Measurements from ENCODE around the gene ERC1.

Gene ERC1

GRCh38 chr12:1007994-1008393, 17.0 kb downstream of the ERC1 start:
- Histone ChIP-seq H3K4me3 (ENCODE audit: low read length) (no peak overlapping the region), H3K27me3 (ENCODE audit: control insufficient read depth, insufficient read depth, low read length) (no peaks in the 10 kb centered on the region), H3K9ac (ENCODE audit: low read length) (no peak overlapping the region), H3K36me3 (ENCODE audit: control insufficient read depth, insufficient read depth, low read length) (no peaks in the 10 kb centered on the region), H3K9me3 (ENCODE audit: control insufficient read depth, low read length) (no peaks in the 10 kb centered on the region), H3K4me1 (ENCODE audit: control insufficient read depth, insufficient read depth, low read length) (no peaks in the 10 kb centered on the region)

DNA sequence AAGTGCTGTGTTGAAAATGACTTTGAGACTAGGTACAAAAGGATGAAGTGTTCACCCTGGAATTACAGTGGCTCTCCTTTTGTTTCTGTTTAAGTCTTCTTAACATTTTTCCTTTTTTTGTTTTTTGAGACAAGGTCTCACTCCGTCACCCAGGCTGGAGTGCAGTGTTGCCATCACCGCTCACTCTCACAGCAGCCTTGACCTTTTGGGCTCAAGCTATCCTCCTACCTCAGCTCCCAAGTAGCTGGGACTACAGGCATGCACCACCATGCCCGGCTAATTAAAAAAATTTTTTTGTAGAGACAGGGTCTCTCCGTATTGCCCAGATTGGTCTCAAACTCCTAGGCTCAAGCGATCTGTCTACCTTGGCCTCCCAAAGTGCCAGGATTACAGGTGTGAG, 20.1 kb downstream of the ERC1 start:
- Histone ChIP-seq H3K27me3 (ENCODE audit: control insufficient read depth, insufficient read depth, low read length) (no peaks in the 10 kb centered on the region), H3K36me3 (ENCODE audit: control insufficient read depth, insufficient read depth, low read length) (no peaks in the 10 kb centered on the region), H3K9ac (ENCODE audit: low read length) (no peak overlapping the region), H3K4me3 (ENCODE audit: low read length) (no peak overlapping the region), H3K4me1 (ENCODE audit: control insufficient read depth, insufficient read depth, low read length) (no peaks in the 10 kb centered on the region), H3K9me3 (ENCODE audit: control insufficient read depth, low read length) (no peaks in the 10 kb centered on the region)

DNA sequence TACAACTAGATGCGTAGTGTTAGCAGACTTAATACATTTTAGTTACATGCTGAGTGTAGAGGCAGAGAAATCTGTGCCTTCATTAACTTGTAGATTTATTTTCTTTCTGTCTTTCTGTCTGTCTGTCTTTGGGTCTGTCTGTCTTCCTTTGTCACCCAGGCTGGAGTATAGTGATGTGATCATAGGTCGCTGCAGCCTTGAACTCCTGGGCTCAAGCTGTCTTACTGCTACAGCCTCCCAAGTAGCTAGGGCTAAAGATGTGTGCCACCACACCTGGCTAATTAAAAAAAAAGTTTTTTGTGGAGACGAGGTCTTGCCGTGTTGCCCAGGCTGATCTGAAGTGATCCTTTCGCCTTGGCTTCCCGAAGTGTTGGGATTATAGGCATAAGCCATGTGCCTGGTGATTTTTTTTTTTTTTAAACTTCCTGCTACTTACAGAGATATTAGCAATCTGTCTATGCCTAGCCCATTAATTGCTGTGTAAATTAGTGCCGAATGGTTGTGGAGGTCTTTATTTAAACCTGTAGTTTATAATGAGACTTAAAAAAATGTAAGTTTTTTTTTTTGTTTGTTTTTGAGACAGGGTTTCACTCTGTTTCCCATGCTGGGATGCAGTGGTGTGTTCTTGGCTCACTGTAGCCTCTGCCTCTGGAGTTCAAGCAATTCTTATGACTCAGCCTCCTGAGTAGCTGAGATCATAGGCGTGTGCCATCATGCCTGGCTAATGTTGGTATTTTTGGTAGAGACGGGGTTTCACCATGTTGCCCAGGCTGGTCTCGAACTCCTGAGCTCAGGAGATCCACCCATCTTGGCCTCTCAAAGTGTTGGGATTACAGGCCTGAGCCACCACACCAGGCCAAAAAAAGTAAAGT, 22.8 kb downstream of the ERC1 start:
- Histone ChIP-seq H3K27me3 (ENCODE audit: control insufficient read depth, insufficient read depth, low read length) (no peaks in the 10 kb centered on the region), H3K36me3 (ENCODE audit: control insufficient read depth, insufficient read depth, low read length) (no peaks in the 10 kb centered on the region), H3K9me3 (ENCODE audit: control insufficient read depth, low read length) (no peaks in the 10 kb centered on the region), H3K4me1 (ENCODE audit: control insufficient read depth, insufficient read depth, low read length) (no peaks in the 10 kb centered on the region), H3K9ac (ENCODE audit: low read length) (no peak overlapping the region), H3K4me3 (ENCODE audit: low read length) (no peak overlapping the region)

DNA sequence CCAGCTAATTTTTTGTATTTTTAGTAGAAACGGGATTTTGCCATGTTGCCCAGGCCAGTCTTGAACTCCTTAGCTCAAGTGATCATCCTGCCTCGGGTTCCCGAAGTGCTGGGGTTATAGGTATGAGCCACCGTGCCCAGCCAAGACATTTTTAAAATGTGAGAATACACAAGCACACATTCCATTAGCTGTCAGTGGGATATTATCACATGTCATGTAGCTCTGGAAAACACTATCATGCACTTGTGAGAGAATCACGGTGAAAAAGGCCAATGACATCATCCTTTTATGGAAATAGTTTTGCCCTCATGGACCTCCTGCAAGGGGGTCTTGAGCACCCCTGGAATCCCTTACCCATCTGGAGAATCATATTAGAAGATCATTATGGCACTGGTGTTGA, 28.3 kb downstream of the ERC1 start:
- Histone ChIP-seq H3K9ac (ENCODE audit: low read length) (no peak overlapping the region), H3K27me3 (ENCODE audit: control insufficient read depth, insufficient read depth, low read length) (no peaks in the 10 kb centered on the region), H3K36me3 (ENCODE audit: control insufficient read depth, insufficient read depth, low read length) (no peaks in the 10 kb centered on the region), H3K4me1 (ENCODE audit: control insufficient read depth, insufficient read depth, low read length) (no peaks in the 10 kb centered on the region), H3K9me3 (ENCODE audit: control insufficient read depth, low read length) (no peaks in the 10 kb centered on the region), H3K4me3 (ENCODE audit: low read length) (no peak overlapping the region)

- H3K9me3 ChIP-seq (ENCODE audit: control insufficient read depth, low read length) = no peaks in the 10 kb centered on the region
- H3K36me3 ChIP-seq (ENCODE audit: control insufficient read depth, insufficient read depth, low read length) = no peaks in the 10 kb centered on the region
- no peak overlapping the region for H3K4me3 ChIP-seq (ENCODE audit: low read length)
- H3K27me3 ChIP-seq (ENCODE audit: control insufficient read depth, insufficient read depth, low read length) = no peaks in the 10 kb centered on the region
- H3K9ac ChIP-seq (ENCODE audit: low read length) = no peak overlapping the region
- H3K4me1 ChIP-seq (ENCODE audit: control insufficient read depth, insufficient read depth, low read length) = no peaks in the 10 kb centered on the region
Measured at GRCh38 chr12:1020389-1020788, 29.4 kb downstream of the ERC1 start.

GRCh38 chr12:1022032-1022970, 31.3 kb downstream of the ERC1 start:
- Histone ChIP-seq H3K4me1 (ENCODE audit: control insufficient read depth, insufficient read depth, low read length) (no peaks in the 10 kb centered on the region), H3K36me3 (ENCODE audit: control insufficient read depth, insufficient read depth, low read length) (no peaks in the 10 kb centered on the region), H3K9ac (ENCODE audit: low read length) (no peak overlapping the region), H3K27me3 (ENCODE audit: control insufficient read depth, insufficient read depth, low read length) (no peaks in the 10 kb centered on the region), H3K9me3 (ENCODE audit: control insufficient read depth, low read length) (no peaks in the 10 kb centered on the region), H3K4me3 (ENCODE audit: low read length) (no peak overlapping the region)

DNA sequence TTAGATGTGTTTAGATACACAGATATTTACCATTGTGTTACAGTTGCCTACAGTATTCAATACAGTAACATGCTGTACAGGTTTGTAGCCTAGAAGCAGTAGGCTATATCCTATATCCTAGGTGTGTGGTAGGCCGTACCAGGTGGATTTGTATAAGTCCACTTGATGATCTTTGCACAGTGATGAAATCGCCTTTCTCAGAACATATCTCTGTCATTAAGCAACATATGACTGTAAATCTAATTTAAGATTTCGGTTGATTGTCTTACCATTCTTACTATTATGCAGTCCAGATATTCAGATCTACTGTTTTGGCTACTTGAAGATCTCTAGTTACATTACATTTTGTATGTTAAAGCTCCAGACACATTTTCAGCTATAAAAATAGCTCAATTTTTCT, 39.8 kb downstream of the ERC1 start:
- no peaks in the 10 kb centered on the region for H3K27me3 ChIP-seq (ENCODE audit: control insufficient read depth, insufficient read depth, low read length)
- H3K9ac ChIP-seq (ENCODE audit: low read length) = no peak overlapping the region
- no peaks in the 10 kb centered on the region for H3K4me1 ChIP-seq (ENCODE audit: control insufficient read depth, insufficient read depth, low read length)
- peaks cover 5% of the 10 kb centered on the region for H3K36me3 ChIP-seq (ENCODE audit: control insufficient read depth, insufficient read depth, low read length)
- H3K4me3 ChIP-seq (ENCODE audit: low read length) = no peak overlapping the region
- H3K9me3 ChIP-seq (ENCODE audit: control insufficient read depth, low read length) = no peaks in the 10 kb centered on the region

DNA sequence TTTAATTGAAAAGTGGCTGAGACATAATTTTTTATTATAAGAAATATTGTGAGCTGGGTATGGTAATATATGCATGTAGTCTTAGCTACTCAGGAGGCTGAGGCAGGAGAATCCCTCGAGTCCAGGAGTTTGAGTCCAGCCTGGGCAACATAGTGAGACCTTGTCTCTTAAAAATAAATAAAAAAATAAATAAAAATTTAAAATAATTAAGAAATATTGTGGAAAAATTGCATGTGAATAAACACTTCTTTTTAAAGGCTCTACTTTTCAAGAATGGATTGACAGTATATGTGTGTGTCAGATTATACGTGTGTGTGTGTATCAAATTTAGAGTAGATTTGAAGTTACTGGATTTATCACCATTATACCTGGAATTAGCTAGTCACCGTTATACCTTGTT, 43.2 kb downstream of the ERC1 start:
- Histone ChIP-seq H3K4me3 (ENCODE audit: low read length) (no peak overlapping the region), H3K9ac (ENCODE audit: low read length) (no peak overlapping the region), H3K36me3 (ENCODE audit: control insufficient read depth, insufficient read depth, low read length) (no peaks in the 10 kb centered on the region), H3K4me1 (ENCODE audit: control insufficient read depth, insufficient read depth, low read length) (no peaks in the 10 kb centered on the region), H3K9me3 (ENCODE audit: control insufficient read depth, low read length) (no peaks in the 10 kb centered on the region), H3K27me3 (ENCODE audit: control insufficient read depth, insufficient read depth, low read length) (no peaks in the 10 kb centered on the region)

DNA sequence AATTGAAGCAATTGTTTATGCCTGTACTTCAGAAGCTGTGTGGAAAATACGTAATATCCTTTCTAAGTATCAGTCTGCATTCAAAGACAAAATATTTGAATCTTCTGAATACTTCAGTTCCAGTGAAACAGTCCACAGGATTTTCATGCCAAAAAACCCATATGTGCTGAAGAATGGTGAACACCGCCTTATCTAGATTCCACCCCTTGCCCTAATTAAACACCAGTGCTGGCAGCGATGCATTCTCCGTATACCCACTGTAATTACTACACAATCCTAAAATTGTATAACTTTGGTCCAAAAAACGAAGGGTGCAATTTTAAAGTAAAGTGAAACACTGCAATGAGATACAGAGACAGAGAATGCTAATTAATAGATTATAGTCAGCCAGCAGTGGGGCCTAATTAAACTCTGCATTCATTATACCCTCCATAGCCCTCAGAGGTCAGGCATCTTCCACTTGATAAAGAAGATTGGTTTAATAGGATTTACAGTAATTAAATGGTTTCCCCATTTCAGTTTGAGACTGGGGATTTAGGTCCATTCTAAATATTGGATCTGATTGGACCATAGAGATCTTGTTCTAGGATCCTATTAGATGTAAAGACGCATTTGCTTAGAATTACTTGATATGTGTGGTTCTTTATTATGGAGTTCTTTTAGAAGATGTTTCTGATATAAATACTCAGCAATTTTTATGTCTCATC, 43.9 kb downstream of the ERC1 start:
- H3K9ac ChIP-seq (ENCODE audit: low read length) = no peak overlapping the region

DNA sequence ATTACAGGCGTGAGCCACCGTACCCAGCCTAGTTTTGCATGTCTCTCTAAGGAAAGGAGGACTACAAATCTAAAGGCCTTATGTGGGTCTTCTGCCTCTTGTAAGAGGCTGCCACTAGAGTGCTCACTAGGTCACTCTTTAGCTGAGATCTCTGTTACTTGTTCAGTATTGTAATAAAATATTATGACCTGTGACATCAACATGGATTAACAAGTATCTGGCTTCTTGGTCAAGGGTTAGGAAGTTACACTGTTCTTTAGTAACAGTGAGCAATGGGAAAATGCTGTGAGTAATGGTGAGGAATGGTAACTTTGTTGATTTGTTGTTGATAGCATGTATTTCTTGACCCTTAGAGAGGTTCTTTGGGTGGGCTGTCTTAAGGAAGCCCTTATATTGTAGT, 50.5 kb downstream of the ERC1 start:
- H3K36me3 ChIP-seq (ENCODE audit: control insufficient read depth, insufficient read depth, low read length) = no peaks in the 10 kb centered on the region
- no peak overlapping the region for H3K9ac ChIP-seq (ENCODE audit: low read length)
- no peaks in the 10 kb centered on the region for H3K4me1 ChIP-seq (ENCODE audit: control insufficient read depth, insufficient read depth, low read length)
- H3K9me3 ChIP-seq (ENCODE audit: control insufficient read depth, low read length) = no peaks in the 10 kb centered on the region
- no peaks in the 10 kb centered on the region for H3K27me3 ChIP-seq (ENCODE audit: control insufficient read depth, insufficient read depth, low read length)
- no peak overlapping the region for H3K4me3 ChIP-seq (ENCODE audit: low read length)

More for the DNA sequence above, 43.9 kb downstream of the ERC1 start:
- Histone ChIP-seq H3K9me3 (ENCODE audit: control insufficient read depth, low read length) (no peaks in the 10 kb centered on the region), H3K36me3 (ENCODE audit: control insufficient read depth, insufficient read depth, low read length) (no peaks in the 10 kb centered on the region), H3K4me1 (ENCODE audit: control insufficient read depth, insufficient read depth, low read length) (no peaks in the 10 kb centered on the region), H3K27me3 (ENCODE audit: control insufficient read depth, insufficient read depth, low read length) (no peaks in the 10 kb centered on the region), H3K4me3 (ENCODE audit: low read length) (no peak overlapping the region)

- Histone ChIP-seq H3K9me3 (ENCODE audit: control insufficient read depth, low read length) (no peaks in the 10 kb centered on the region), H3K4me1 (ENCODE audit: control insufficient read depth, insufficient read depth, low read length) (no peaks in the 10 kb centered on the region), H3K36me3 (ENCODE audit: control insufficient read depth, insufficient read depth, low read length) (no peaks in the 10 kb centered on the region), H3K27me3 (ENCODE audit: control insufficient read depth, insufficient read depth, low read length) (no peaks in the 10 kb centered on the region), H3K9ac (ENCODE audit: low read length) (no peak overlapping the region), H3K4me3 (ENCODE audit: low read length) (no peak overlapping the region)
Measured at GRCh38 chr12:1044199-1044598, 53.2 kb downstream of the ERC1 start.

- Histone ChIP-seq H3K27me3 (ENCODE audit: control insufficient read depth, insufficient read depth, low read length) (no peaks in the 10 kb centered on the region), H3K36me3 (ENCODE audit: control insufficient read depth, insufficient read depth, low read length) (no peaks in the 10 kb centered on the region), H3K9me3 (ENCODE audit: control insufficient read depth, low read length) (no peaks in the 10 kb centered on the region), H3K4me3 (ENCODE audit: low read length) (no peak overlapping the region), H3K9ac (ENCODE audit: low read length) (no peak overlapping the region), H3K4me1 (ENCODE audit: control insufficient read depth, insufficient read depth, low read length) (no peaks in the 10 kb centered on the region)
Measured at GRCh38 chr12:1044696-1045095, 53.7 kb downstream of the ERC1 start.
